WI38 (cell line): ENCODE measurements around the gene UBA7.

Experiments used
- H3K4me3 ChIP-seq: 2 replicates; pipeline ENCODE4 v1.5.1; 2011; ENCODE audit warnings: low read depth, mild to moderate bottlenecking, control low read depth, low read length
- CTCF ChIP-seq: IDR thresholded peaks from 2 replicates; pipeline ENCODE4 v1.5.1; 2012; ENCODE audit warnings: low read depth, mild to moderate bottlenecking, control low read depth, low read length

Gene UBA7

GRCh38 chr3:49771340-49771938, 42.3 kb downstream of the UBA7 start:
- no peak overlapping the region for H3K4me3 ChIP-seq
- TF ChIP-seq CTCF: no peak

DNA sequence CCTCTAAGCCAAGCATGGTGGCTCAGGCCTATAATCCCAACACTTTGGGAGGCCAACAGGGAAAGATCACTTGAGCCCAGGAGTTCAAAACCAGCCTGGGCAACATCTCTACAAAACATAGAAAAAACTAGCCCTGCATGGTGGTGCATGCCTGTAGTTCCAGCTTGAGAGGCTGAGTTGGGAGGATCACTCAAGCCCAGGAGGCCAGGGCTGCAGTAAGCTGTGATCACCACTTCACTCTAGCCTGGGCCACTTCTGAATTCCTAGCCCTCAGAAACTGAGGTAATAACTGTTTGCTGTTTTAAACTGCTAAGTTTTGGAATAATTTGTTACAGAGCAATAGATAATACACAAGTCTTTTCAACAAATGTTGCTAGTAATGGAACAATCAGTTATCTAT, 43.8 kb downstream of the UBA7 start:
- no peak for TF ChIP-seq CTCF

DNA sequence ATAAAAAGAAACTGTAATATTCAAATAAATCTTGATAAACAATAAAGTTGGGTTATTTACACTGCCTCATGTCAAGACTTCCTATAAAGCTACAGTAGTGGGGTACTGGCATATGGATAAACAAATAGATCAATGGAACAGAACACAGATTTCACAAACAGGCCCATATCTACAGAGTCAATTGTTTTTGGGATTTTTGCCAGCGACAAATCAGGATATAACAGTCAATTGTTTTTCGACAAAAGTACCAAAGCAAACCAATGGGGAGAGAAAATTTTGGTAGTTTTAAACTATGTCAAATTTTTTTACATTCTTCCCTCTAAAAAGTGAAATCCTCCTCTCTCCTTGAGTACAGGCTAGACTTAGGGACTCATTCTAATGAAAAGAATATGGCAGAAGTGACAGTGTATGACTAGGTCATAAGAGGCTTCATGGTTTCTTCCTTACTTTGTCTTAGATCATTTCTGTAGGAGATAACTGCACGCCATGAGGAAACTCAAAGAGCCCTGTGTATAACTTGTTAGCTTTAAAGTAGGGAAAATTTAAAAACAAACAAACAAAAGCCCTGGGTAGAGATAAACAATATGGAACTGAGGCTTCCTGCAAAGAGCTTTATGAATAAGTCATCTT, 44.4 kb downstream of the UBA7 start:
- no peak overlapping the region for H3K4me3 ChIP-seq
- TF ChIP-seq CTCF: no peak

More for the DNA sequence above, 43.8 kb downstream of the UBA7 start:
- no peak overlapping the region for H3K4me3 ChIP-seq

- no peak overlapping the region for H3K4me3 ChIP-seq
- TF ChIP-seq CTCF: no peak
Observed at GRCh38 chr3:49763981-49764380, 49.8 kb downstream of the UBA7 start.

GRCh38 chr3:49761661-49762060, 52.1 kb downstream of the UBA7 start:
- no peak overlapping the region for H3K4me3 ChIP-seq
- no peak for TF ChIP-seq CTCF

DNA sequence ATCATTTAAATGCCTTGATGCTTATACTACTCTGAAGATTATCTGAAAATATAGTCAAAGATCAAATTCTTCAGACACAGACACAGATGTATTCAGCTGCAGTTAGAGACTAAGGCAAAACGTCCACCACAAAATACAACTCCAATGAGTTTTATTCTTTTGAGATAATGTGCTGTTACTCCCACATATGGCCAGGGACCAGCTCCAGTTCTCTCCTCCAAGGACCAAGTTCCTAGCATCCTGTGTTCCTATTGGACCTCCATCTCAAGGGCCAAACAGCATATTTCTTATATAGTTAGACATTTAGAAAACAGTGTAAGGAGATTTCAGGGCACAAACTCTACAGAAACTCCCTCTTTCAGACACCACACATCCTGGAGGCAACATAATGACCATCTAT, 54.5 kb downstream of the UBA7 start:
- TF ChIP-seq CTCF: no peak

DNA sequence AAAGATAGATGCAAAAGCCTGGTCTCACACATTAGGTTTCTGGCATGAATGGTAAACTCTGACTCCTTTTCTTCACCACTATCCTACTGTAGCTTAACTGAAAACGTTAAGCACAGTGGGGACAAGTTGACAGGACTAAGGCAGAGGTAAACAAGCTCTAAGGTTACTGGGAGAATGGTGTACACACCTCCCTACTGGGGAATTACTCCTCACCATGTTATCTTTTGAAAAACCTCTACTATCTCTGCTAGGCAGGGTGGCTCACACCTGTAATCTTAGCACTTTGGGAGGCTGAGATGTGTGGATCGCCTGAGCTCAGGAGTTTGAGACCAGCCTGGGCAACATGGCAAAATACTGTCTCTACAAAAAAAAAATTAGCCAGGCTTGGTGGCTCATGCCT, 56.6 kb downstream of the UBA7 start:
- no peak overlapping the region for H3K4me3 ChIP-seq
- TF ChIP-seq CTCF: no peak

More for the DNA sequence above, 54.5 kb downstream of the UBA7 start:
- H3K4me3 ChIP-seq: no peak overlapping the region
